Hematopoietic multipotent progenitor cell treated with erythropoietin and hydrocortisone succinate and interleukin-3 and kit ligand, for 8 days (in vitro differentiated cells): Measurements from ENCODE around the gene USP21.
A peak's percentile ranks its signal among the peaks of the same experiment; 100 is the strongest.

Experiments
- DNase-seq: peaks from one replicate; pipeline ENCODE4 v3.0.0-alpha.2; 2015

The USP21 gene

GRCh38 chr1:161196521-161197451 lies 37.5 kb downstream of the USP21 start:
- no peak for DNase-seq

DNA sequence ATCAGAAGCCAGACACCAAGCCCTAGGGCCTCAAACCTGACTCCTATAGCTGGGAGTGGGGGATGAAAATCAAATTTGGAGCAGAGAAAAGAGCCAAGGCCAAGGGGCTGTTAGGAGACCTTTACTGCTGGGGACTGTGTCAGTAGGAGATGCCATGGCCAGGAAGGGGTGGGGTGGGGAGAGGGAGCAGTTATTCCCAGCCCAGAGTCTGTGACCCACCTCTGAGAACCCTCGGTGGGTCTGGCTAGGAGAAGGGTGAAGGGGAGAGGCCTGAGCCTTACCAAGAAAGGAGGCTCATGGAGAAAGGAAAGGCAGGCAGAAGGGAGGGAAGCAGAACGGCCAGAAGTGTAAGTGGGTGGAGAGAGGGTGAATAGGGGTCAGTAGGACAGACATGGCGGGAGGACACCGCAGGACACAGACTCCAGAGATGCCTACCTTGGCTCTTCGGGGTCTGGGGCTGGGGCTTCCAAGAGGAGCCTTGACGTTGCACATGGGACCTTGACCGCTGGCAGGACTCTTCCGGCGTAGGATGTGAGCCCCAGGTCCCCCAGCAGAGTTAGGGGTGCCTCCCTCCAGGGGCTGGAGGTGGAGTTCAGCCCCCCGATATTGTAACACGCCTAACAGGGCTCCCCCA lies 38.4 kb downstream of the USP21 start:
- no peak for DNase-seq

DNA sequence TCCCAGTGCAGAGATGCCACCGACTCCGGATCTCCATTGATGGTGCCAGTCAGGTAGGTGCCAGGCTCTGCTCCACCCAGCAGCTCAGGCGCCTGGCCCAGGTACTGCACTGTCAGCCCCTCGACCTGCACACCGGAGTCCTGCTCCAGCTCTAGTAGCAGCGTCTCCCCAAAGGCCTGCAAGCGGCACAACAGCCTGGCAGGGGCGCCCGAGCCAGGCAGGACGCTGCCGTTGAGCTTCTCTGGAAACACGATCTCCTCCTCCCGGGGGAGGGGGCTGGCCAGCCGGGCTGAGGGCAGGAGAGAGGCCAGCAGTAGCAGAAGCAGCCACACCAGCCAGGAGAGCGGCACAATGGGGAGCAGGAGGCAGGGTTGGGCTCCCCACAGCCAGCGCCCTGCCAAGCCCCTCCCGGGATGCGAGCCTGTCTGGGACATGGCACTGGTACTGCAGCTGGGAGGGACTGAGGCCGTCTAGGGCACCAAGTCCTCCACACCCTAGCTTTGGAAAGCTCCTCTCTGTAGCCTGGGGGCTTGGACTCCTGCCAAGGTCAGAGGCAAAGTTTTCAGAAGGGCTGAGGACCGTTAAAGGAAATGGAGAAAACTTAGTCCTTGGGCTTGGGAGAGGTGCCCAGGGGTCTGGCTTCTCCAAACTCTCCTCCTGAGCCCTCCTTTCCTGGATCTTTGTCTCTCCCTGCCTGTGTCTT lies 39.0 kb downstream of the USP21 start:
- peak; percentile 46 for DNase-seq

DNA sequence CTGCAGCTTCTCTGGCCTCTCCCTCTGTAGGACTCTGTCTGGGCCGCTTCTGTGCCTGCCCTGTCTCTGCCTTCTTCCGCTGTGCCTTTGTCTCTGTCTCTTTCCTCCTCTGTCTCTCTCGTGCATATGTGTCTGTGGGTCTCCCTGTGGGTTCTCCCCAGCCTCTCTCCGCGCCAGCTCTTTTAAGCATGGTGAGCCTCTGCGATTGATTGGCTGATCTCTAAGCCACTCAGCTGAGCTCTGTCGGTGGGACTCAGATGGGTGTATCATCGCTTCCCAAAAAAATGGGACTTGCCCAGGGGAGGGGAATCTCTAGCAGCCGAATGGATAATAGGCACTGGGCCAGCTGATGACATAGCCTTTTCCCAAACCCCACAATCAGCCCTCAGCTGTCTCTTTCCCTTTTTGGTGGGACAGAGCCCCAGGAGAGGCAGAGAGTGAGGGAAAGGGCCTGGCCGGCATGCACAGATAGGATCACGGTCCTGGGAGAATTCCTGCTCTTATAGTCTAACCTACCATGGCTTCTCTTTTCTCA lies 39.7 kb downstream of the USP21 start, which contains the start of gene ADAMTS4:
ADAMTS4 (minus strand) TSS at position 158 of the 535 bp plus-strand sequence. CDS start 427 bp downstream, outside the sequence.
- DNase-seq = no peak

GRCh38 chr1:161199506-161200139 lies 40.3 kb downstream of the USP21 start:
- DNase-seq = no peak

DNA sequence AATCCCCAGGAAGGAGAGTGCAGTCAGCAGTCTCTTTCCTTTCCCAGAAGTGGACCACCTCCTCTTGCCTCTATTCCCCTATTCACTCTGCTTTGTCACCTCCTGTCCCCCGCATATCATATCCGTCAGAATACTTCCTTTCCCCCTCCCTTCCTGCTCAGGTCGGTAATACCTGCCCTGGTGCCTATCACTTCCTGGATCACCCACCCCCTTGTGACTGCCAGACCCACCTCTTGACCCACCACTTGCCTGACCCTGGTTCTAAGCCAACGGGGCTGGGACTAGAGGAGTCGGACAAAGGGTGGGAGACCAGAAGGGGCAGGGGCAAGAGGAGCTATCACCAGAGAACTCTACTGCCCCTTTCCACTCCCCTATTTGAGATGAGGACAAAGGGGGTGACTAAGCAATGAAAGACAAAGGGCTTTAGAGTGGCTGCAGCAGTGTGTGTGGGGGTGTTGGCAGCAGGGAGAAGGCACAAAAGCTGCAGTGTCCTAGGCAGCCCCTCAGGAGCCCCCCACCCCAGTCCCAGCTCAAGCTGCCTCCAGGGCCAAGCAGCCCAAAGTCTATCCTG lies 41.2 kb downstream of the USP21 start:
- no peak for DNase-seq

- no peak for DNase-seq
These were observed 41.9 kb downstream of the USP21 start for GRCh38 chr1:161200992-161201835.

DNA sequence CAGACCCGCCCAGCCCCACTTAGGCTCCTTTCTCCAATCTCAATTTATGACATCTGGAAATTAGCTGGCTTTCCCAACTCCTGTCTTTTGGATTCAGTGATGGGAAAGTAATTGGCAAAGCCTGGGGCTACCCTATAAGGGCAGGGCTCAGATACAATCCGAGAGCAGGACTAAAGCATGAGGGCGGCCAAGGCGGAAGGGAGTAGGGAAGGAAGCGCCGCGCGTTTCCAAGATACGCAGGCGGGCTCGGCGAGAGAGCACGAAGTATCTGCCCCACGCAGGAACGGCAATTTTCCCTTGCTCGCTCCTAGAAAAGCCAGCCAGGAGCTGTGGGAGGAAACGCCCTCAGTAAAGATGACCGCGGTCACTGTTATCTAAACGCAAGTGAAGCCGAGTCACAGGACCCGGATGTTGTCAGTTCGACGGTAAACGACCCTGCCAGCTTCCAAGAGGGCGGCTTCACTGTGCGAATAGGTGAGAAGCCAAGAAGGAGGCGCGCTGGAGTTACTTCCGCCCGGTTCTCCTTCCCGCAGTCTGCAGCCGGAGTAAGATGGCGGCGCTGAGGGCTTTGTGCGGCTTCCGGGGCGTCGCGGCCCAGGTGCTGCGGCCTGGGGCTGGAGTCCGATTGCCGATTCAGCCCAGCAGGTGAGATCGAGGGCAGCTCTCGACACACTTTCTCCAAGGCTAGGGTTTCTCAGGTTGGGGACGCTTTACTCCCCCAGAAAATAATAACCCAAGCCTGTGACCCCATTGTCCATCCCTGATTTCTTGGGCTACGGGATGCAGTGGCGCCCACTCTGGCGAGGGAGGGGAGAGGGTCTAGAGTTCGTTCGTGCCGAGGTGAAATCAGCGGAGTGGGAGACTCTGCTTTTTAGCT lies 42.8 kb downstream of the USP21 start, which contains the start of gene NDUFS2:
NDUFS2 (plus strand) TSS at position 532 of the 877 bp plus-strand sequence; CDS start at position 551, 19 bp downstream.
- DNase-seq = peak; percentile 99

- no peak for DNase-seq
These were observed 47.3 kb downstream of the USP21 start for GRCh38 chr1:161206411-161207140.

GRCh38 chr1:161207173-161207572 lies 47.9 kb downstream of the USP21 start:
- no peak for DNase-seq

DNA sequence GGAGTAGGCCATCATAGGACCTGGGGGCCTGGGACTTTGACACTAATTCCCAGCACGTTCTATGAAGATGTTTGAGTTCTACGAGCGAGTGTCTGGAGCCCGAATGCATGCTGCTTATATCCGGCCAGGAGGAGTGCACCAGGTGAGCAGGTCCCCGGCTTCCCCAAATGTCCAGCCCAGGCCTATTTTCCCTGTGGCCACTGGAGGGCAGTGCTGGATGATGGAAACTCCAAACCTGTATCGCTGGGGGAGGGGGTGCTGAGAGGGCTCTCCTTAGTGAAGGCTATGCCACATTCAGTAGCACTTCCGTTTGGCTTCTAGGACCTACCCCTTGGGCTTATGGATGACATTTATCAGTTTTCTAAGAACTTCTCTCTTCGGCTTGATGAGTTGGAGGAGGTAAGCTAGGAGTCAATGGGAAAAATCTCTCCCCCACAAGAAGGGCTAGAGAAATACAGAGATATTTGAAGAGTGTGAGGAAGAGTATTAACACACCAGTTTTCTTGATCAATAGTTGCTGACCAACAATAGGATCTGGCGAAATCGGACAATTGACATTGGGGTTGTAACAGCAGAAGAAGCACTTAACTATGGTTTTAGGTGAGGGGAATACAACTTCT lies 50.6 kb downstream of the USP21 start:
- DNase-seq = peak; percentile 78

DNA sequence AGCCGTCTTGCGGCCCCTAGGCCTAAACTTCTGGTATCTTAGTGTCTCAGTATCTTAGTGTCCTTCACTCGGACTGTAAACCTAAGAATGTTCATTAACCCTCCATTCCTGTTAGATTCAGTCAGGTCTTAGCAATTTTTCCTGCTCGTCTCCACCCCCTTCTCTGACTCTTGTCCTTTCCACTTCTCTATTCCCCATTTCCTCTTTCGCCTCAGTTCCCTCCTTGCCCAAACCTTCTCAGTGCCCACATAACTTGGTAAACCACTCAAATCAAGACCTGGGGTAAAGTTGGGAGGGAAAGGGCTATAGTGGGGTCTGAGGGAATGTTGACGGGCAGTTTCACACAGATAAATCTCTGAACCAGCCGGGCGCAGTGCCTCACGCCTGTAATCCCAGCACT lies 55.1 kb downstream of the USP21 start:
- no peak for DNase-seq

GRCh38 chr1:161215076-161215475 lies 55.8 kb downstream of the USP21 start, which contains the start of gene FCER1G:
Gene FCER1G (plus strand): TSS chr1:161215295. CDS start chr1:161215322, 27 bp downstream.
- peak; percentile 35 for DNase-seq
